Measurements from ENCODE around the gene DAGLA. TPM values are rescaled to one million over a fixed set of nuclear protein-coding genes. Genes with fewer than 3 reads are reported as not detected.
A peak's percentile ranks its signal among the peaks of the same experiment; 100 is the strongest.

DAGLA gene
- total and polyA plus RNA-seq, 2 of the 13 experiments (the other 11 are each of a cell fraction or from before 2014, with no cell fraction given), result 2.6 to 3.9 TPM

DNA sequence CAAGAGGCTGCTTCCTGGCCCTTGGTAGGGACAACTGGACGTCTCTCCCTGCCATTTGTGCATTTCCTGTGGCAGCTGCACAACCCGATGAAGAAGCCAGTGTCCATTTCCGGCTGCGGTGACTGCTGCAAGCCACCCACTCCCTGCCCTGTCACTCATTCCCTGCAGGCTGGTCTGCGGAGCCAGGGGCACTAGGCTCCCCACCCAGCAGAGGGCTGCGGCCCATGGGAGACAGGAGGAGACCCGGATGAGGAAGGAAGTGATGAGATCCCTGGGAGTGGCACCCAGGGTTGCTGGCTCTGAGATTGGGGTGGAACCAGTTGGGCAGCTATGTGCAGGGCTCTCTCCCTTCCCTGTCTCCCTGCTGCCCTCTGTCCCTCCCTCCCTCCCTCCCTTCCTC, 62.2 kb downstream of the DAGLA start (continued):
- no peak for TF ChIP-seq CC2D1A (CRISPR knock-in tag; IDR thresholded peaks at IDR 0.05)

- Histone ChIP-seq H3K4me2 (ENCODE audit: low read depth, low read length) (no peak overlapping the region), H3K9me3 (ENCODE audit: low read length) (no peaks in the 10 kb centered on the region), H3K36me3 (replicated peaks in 1 of 2; ENCODE audit: control insufficient read depth in 1 of 2, insufficient read depth in 2 of 2, low read length in 2 of 2) (peaks cover 8 to 15% of the 10 kb centered on the region in 2 experiments; a peak in 2 of 5 replicates), H3K4me1 (ENCODE audit: insufficient read depth, low read length) (peaks cover 18% of the 10 kb centered on the region), H3K27me3 (ENCODE audit: control insufficient read depth in 1 of 2, insufficient read depth in 2 of 2, low read length in 2 of 2) (no peaks in the 10 kb centered on the region), H3K79me2 (ENCODE audit: insufficient read depth, low read length) (no peaks in the 10 kb centered on the region), H3K27ac (ENCODE audit: extremely low read length, insufficient read depth, low read length) (no peak overlapping the region), H3K9ac (ENCODE audit: insufficient read depth, low read depth, low read length) (no peak overlapping the region), H4K20me1 (ENCODE audit: insufficient read depth, low read length) (no peaks in the 10 kb centered on the region), H2AFZ (ENCODE audit: low read length) (no peak overlapping the region), H3K4me3 (replicated peaks in 1 of 3; ENCODE audit: insufficient read depth in 1 of 3, low read depth in 2 of 3, low read length in 3 of 3) (no peak overlapping the region)
- FAIRE-seq, result no peak
- DNase-seq (ENCODE audit: low spot score), result no peak
- WGBS (ENCODE audit: low lambda C conversion rate), result 91% methylated on average over 20 of the region's 42 CpGs
- ChIA-PET CTCF (ENCODE audit: low intra/inter-chr PET ratio, low total read pairs) (no interaction called here), POLR2A (no interaction called here)
- in situ Hi-C loops (cut with HindIII; ENCODE audit: extremely low pct_ligation_motif_present, low pct_unique_long_range_greater_than_20kb) (no loop called here), intact Hi-C loops (cut with micrococcal nuclease; ENCODE audit: unreplicated experiment) (no loop called here)
- no TSS peak for BruUV-seq (replicated peaks)
- no peak for ATAC-seq
- TF ChIP-seq, protein P1, sequence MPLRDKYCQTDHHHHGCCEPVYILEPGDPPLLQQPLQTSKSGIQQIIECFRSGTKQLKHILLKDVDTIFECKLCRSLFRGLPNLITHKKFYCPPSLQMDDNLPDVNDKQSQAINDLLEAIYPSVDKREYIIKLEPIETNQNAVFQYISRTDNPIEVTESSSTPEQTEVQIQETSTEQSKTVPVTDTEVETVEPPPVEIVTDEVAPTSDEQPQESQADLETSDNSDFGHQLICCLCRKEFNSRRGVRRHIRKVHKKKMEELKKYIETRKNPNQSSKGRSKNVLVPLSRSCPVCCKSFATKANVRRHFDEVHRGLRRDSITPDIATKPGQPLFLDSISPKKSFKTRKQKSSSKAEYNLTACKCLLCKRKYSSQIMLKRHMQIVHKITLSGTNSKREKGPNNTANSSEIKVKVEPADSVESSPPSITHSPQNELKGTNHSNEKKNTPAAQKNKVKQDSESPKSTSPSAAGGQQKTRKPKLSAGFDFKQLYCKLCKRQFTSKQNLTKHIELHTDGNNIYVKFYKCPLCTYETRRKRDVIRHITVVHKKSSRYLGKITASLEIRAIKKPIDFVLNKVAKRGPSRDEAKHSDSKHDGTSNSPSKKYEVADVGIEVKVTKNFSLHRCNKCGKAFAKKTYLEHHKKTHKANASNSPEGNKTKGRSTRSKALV (CRISPR knock-in tag; IDR thresholded peaks at IDR 0.05), result no peak
- peak; percentile 77; the same call in 1 of the 2 replicates for TF ChIP-seq ZBTB33 (CRISPR knock-in tag; IDR thresholded peaks at IDR 0.05)
These were observed 63.4 kb downstream of the DAGLA start for GRCh38 chr11:61743486-61744095.
